GM18868 (cell line): ENCODE measurements around the gene IL17C.
A peak's percentile ranks its signal among the peaks of the same experiment; 100 is the strongest.

Experiments
- ATAC-seq: cut with Tn5 transposase; IDR thresholded peaks from one replicate; pipeline ENCODE4 v1.9.1; 2021; ENCODE audit warnings: mild to moderate bottlenecking, moderate library complexity; ENCODE audit not compliant: unreplicated experiment

The IL17C gene

DNA sequence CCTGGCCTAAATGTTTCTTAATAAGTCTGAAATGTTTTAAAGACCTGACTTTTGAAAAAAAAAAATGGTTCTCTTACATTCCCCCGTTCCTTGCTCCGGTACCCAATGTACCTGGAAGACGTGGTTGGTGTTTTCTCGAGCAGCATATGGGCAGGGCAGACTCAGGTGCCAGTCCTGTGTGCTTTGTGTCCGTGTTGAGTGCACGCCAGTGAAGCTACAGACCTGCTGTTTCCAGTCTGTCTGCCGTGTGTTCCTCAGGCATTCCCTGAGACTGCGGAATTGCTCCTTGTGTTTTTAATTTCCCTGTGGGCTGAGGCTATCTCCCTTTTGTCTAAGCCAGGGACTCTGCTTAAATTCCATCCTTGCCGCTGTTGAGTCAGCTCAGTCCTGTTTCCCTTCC, 11.7 kb upstream of the IL17C start:
- no peak for ATAC-seq

DNA sequence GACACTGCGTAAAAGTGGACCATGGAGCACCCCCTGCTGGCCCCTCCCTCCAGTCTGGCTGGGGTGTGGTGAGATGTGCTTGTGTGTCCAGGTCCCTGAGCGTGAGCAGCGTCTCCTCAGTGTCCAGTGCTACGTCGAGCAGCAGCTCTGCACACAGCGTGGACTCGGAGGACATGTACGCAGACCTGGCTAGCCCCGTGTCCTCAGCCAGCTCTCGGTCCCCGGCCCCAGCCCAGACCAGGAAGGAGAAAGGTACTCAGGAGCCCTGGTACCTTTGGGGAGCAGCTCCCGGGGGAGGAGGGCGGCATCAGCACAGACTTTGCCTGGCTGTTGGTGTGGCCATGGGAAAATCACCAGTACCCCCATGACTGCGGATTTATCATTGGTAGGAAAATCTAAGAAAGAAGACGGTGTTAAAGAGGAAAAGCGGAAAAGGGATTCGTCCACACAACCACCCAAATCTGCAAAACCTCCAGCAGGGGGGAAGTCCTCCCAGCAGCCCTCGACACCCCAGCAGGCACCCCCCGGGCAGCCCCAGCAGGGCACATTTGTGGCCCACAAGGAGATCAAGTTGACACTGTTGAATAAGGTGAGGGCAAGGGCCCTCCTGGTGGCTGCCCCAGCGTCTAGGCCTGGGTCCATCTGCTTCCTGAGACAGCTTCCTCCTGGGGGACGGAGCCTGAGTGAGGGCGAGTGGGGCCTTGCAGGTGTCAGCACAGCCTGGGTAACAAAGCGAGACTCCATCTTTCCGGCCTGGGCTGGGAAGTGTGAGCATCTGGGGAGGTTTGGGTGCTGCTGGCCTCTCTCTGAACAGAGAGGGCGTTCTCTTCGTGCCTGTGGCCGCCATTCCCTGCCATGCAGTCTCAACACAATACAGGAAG, 10.6 kb upstream of the IL17C start:
- ATAC-seq, result no peak

DNA sequence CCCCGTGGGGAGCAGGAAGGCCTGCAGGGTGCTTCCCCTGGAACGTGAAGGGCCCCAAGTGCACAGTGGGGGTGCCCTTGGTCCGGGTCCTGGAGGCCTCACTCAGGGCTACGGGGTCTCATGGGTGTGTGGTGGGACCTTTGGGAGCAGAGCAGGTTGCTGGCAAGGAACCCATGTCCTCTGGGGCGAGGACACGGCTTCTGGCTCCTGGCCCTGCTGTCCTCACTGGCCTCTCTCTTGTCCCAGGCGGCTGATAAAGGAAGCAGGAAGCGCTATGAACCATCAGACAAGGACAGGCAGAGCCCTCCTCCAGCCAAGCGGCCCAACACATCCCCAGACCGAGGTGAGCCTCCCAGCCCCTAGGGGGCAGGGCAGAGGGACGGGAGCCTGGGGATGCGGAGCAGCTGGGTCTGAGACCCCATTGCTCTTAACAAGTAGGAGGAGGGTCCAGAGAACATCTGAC, 9.8 kb upstream of the IL17C start:
- no peak for ATAC-seq

DNA sequence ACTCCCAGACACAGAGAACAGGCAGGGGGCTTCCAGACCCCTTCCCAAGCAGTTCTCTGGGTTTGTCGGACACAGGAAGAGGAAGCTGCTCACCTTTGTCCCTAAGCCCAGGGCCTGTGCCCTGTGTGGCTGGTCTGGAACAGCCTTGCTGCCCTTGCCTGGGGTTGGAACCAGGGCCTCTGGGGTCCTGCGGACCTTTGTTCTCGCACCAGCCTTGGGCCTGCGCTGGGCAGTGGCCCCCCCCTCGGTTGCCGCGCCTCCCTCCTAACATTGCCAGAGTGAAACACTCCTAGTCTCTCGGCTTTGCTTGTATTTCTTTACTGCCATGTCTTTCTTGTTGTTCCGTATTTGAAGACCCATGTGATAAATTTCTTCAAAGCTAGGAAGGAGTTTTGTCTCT, 8.5 kb upstream of the IL17C start:
- no peak for ATAC-seq

DNA sequence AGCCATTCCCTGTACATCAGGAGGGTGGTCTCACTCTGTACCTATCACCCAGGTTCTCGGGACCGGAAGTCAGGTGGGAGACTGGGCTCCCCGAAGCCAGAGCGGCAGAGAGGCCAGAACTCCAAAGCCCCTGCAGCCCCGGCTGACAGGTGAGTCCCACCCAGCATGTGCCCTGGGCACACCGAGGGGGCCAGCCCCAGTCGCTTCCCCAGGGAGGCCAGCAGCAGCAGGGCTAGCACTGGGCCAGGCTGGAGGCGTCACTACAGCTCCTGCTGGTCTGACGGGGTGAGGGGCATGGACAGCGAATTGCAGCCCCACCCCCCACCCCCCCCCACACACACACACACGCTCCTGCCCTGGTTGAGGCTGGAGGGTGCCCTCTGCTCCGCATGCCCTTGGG, 7.9 kb upstream of the IL17C start:
- ATAC-seq, result no peak

DNA sequence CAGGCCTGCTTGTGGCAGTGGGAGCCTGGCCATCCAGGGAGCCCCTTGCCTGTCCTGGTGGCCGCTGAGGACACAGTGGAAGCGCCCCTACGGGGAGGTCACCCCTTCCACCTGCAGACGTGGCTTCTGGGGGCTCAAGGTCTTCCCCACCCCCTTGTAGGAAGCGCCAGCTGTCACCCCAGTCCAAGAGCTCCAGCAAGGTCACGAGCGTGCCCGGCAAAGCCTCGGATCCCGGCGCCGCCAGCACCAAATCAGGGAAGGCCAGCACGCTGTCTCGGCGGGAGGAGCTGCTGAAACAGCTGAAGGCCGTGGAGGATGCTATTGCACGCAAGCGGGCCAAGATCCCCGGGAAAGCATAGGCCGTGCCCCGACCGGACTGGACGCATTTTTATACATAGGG, 7.4 kb upstream of the IL17C start:
- no peak for ATAC-seq

DNA sequence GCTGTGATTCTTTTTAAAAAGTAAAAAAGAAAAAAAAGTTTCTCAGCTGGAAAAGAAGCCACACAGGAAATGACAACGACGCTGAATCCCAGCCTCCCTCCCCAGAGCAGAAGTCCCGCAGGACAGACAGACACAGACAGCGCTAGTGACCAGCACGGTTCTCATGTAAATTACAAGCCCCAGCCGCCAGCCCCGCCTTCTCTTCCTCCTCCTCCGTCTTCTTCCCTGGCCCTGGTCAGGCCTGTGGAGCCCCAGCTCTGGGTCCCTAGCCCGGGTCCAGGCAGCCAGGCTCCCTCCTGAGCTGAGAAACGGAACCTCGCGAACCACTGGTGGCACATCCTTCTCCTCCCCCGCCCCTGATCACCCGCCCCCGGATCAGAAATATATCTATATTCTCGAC, 7.0 kb upstream of the IL17C start:
- no peak for ATAC-seq

DNA sequence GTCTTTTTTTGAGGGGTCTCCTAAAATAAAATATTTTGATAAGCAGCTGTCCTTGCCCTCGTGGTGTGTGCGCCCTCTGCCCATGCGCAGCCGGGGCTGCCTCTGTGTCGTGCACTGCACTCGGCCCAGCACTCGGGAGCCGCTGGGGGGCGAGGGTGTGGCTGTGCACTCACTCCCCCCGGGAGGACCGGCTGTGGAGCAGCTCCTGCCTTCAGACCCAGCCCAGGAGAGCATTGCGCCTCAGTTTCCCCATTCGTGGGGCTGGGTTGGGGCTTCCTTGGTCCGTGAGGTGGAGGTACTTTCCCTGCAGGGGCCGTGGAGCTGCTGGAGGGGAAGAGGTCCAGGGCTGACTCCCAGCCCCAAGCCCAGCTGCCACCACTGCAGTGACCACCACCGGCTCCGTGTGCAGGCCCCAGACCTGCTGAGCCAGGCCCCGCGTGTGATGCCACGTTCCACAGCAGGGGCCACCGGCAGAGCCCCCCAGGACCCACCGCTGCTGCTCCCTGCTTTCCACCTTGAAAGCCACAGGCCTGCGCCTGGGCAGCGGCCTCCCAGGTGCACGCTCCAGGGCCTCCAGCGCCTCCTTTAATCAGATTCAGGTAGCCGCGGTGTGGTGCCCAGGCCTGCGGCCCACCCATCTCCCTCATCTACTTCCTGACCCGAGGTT, 6.3 kb upstream of the IL17C start:
- no peak for ATAC-seq

DNA sequence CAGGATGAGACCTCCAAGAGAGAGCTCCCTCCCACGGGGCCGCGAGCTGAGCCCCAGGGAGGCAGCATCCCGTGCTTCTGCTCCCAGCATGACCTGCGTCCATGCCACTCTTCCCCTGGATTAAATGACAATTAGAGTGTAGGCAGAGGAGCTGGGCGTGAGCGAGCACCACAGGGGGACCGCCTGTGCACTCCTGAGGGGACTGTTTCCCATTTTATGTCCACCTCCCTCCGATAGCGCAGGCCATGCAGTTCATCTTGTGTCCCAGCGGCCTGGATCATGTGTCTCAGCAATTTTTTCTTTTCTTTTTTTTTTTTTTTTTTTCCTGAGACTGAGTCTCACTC, 5.8 kb upstream of the IL17C start:
- no peak for ATAC-seq

DNA sequence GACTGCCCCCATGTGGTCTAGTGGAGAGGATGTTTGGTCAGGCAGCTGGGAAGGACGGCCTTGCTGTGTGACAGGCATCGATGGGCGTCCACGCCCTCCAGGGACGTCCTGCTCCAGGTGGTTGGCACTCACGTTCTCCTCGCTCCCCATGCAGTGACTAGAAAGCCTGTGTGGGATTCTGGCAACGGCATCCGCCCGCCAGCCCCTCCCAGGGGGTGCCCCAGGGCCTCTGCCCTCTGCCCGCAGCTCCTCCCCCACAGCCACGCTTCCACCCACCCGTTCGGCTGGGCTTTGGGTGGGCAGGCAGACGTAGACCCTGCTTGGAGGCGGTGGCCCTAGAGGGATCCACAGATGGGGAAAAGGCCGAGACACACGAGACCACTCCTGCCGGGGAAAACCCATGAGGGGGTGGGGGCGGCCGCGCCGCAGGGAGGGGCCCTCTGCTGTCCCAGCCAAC, 4.7 kb upstream of the IL17C start:
- ATAC-seq, result peak; percentile 26

DNA sequence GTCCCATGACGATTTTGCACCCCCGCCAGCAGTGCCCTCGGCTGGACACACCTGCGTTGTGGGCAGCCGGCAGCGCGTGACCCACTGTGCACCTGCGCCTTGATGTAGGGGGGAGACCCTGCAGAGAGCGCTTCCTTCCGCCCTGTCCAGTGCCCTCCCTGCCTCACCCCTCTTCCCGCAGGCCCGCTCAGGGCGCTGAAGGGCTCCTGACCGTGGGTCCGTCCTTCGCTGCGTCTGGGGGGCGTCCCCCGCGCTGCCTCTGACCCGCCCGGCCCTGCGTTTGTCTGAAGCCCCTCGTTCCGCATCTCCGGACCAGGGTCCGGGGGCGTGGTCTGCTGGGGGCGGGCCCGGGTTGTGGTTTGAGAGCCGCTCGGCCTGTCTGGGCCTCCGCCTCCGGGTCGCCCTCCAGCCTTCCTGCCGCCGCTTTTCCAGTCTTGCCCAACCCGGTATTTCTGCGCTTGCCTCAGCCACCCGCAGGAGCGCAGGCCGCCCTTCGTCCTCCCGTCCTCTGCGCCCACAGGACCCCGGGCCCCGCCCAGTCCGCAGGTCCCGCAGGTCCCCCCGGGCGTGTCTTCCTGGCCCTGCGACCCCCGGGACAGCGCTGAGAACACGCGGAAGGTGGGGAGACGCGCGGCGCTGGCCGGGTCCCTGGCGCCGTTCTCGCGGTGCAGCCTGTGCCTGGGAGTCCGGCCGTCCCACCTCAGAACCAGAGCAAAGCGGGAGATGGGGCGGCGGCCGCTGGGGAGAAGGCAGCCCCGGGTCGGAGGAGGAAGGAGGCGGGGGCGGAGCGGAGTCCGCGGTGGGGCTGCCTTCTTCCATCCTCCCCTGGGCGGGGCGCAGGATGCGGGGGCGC, 4.0 kb upstream of the IL17C start:
- peak; percentile 32 for ATAC-seq

DNA sequence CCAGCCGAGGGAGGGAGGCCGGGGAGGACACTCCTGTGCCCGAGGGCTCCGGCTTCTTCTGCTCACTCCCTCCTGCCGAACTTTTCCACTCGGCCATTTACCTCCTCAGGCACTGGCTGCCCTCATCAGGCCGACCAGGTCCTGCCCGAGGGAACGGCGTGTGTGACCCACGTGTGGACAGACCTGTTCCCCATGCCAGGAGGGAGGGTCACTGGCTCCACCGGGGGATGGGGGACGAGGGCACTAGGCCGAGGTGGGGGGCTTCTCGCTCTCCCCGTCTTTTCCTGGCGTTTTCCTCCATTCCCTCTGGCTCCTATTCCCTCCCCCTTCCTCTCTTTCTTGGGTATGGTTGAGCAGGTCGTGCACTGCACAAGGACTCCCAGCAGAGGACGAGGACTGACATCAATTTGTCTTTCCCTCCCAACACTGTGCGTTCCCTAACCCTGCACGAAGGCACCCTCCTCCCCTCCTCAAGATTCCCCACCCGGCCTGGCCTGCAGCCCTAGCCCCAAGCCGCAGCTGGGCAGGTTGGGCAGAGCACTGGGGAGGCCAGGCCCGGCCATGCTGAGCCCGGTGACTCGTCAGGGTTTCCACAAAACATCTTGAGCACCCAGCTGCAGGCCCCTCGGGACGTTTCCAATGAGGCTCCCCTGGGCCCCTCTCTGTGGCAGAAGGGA, 3.2 kb upstream of the IL17C start:
- ATAC-seq, result no peak

DNA sequence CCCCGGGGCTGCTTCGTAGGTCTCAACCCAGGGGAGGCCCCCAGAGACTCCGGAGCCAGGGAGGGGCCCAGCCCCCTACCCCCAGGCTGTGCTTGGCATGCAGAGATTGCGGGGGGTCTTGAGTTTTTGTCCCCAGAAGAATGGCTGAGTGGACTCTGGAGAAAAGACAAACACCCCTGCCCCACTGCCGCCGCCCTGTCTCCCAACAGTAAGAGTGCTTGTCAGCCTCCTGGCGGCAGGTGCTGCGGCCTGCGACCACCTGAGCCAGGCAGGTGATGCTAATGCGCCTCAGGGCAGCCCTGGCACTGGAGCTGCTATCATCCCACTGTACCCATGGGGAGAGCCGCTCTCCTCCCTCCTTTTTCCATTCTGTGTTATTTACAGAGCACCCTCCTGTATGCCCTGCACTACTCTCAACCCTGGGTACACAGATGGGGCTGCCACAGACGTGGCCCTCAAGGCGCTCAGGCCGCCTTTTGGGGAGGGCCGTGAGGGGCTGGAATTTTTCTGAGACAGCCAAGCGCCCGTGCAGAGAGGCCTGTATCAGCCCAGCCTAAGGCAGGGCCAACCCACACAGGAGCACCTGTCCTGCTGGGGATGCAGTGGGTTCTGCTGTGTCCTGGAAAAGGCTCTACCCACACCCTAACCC, 2.6 kb upstream of the IL17C start:
- no peak for ATAC-seq

DNA sequence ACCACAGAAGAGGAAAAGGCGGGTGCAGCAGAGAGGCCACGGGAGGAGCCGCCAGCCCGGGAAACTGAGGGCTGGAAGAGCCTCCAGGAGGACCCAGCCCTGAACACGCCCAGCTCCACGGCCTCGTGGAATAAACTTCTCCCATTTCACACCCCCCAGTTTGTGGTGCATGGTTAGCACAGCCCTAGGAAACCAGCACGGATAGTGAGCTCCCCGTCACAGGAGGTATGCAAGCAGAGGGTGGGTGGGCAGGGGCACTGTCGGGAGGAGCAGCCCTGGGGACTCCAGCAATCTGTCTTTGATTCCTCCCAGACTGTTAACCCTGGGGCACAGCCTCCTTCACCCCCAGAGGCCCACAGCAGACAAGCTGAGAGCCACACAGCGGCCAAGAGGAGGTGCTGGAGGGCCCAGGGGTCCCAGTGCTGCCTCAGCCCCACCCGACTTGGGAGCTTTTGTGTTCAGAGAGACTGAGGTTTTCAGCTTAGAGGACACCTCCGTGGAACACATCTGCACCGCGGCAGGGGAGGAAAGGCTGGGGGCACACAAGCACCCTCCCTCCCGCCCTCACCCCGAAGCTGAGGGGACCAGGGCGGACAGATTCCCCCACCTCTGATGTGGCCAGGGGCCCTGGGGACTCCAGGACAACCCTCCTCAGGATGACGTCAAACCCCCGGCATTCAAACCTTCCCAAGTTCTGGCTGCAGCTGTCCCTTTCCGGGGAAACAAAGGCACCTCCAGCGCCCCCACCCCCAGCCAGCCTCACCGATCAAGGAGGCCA, 1.7 kb upstream of the IL17C start:
- no peak for ATAC-seq

DNA sequence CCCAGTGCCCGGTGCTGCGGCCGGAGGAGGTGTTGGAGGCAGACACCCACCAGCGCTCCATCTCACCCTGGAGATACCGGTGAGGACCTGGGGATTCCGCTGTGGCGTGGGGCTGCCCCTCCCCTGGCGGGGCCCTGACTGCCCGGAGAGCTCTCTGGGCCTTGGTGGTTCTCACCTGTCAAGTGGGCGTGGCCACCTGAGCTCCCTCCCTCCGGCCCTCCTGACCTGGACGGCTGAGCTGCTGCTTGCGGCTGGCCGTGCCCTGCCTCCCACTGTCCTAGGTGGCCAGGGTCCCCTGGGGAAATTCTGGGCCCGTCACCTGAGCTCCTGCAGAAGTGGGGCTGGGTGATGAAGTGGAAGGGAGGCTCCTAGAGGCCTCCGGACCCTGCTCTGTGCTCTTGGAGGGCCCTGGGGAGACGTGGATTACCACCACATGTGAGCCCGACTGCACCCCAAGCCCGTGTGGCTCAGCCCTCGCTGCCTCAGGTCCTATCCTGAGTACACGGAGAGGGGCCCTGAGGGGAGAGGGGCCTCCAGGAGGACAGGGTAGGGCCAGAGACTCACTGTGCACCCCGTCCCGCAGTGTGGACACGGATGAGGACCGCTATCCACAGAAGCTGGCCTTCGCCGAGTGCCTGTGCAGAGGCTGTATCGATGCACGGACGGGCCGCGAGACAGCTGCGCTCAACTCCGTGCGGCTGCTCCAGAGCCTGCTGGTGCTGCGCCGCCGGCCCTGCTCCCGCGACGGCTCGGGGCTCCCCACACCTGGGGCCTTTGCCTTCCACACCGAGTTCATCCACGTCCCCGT, 1.1 kb downstream of the IL17C start:
- ATAC-seq, result no peak

DNA sequence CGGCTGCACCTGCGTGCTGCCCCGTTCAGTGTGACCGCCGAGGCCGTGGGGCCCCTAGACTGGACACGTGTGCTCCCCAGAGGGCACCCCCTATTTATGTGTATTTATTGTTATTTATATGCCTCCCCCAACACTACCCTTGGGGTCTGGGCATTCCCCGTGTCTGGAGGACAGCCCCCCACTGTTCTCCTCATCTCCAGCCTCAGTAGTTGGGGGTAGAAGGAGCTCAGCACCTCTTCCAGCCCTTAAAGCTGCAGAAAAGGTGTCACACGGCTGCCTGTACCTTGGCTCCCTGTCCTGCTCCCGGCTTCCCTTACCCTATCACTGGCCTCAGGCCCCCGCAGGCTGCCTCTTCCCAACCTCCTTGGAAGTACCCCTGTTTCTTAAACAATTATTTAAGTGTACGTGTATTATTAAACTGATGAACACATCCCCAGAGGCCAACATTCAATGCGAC, 1.7 kb downstream of the IL17C start:
- ATAC-seq, result no peak

DNA sequence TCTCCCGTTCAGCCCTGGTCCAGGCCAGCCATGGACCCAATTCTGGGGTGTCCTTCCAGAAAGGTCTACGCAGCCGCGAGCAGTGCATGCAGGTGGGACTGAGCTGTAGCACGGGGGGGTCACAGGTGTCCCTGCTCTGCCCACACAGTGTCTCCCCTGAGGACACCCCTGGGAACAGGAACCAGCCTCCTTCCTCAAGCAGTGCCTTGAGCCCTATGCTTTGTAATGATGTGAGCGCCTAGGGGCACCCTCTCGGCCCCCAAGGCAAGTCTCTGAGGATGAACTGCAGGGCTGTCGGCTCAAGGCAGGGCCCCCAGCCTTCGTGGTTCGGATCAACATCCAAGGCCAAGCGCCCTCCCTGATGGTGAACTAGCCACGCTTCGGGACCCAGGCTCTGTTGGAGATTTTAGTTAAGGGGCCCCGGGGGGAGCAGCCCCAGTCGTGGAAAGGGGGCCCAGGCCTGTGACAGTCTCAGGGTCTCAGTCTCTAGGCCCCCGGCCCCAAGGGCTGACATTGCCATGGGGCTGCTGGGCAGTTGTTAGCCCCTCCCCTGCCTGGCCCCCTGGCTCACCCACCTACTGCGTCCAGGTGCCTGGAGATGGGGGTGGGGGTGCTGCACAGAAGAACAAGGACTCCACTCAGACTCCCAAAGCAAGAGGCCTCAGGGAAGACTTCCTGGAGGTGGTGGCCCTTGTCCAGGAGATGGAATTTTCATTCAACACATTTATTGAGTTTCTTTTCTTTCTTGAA, 2.3 kb downstream of the IL17C start:
- ATAC-seq, result no peak
